DOHH2 (cell line): ENCODE measurements around the gene CFAP53.

Source experiments
- CTCF ChIP-seq: fragments of 200-600 bp; sonication (generic); IDR thresholded peaks from one replicate; pipeline ENCODE4 v1.5.1; 2014; ENCODE audit warnings: antibody characterized with exemption, mild to moderate bottlenecking, low read depth, low read length; ENCODE audit not compliant: poor library complexity, severe bottlenecking
- EZH2phosphoT487 ChIP-seq: fragments of 200-600 bp; sonication (generic); IDR thresholded peaks from 2 replicates; pipeline ENCODE4 v1.6.1; 2017; ENCODE audit warnings: borderline replicate concordance, mild to moderate bottlenecking, antibody characterized with exemption, low read length, moderate library complexity, mixed read lengths

GRCh38 chr18:50268022-50268747, 1.9 kb upstream of the CFAP53 start:
- TF ChIP-seq CTCF = peak; percentile 82
- TF ChIP-seq EZH2phosphoT487 = no peak
